Transverse colon (tissue), 4 donors: ENCODE results near the gene SLC17A5.

ENCODE experiments used
- CTCF ChIP-seq, 5 experiments: fragments of 200-600 bp in 3 of 5; fragments of 450-650 bp in 2 of 5; sonication (generic) in 3 of 5; IDR thresholded peaks; 1 replicate in 2 of 5; 2 replicates in 3 of 5; pipeline ENCODE4 v1.5.1; 2016 to 2017; ENCODE audit warnings: antibody characterized with exemption in 5 of 5, inconsistent platforms in 3 of 5, mild to moderate bottlenecking in 2 of 5, moderate library complexity in 1 of 5
- POLR2A ChIP-seq: fragments of 450-650 bp; IDR thresholded peaks from one replicate; pipeline ENCODE4 v1.6.1; 2016; ENCODE audit warnings: antibody characterized with exemption, mild to moderate bottlenecking, moderate library complexity
- POLR2AphosphoS5 ChIP-seq, 3 donors: sonication (generic); formaldehyde crosslinking; IDR thresholded peaks; one replicate each; pipeline ENCODE4 v1.6.1; 2016; ENCODE audit warnings: antibody characterized with exemption in 3 of 3

GRCh38 chr6:73577676-73578075 is 76.1 kb downstream of the SLC17A5 start:
- TF ChIP-seq POLR2A (no peak), POLR2AphosphoS5 (IDR thresholded peaks at IDR 0.05) (no peak), CTCF (IDR thresholded peaks at IDR 0.05) (no peak)
